MCF 10A (cell line): ENCODE results near the gene LIN28B. TPM values are rescaled to one million over a fixed set of nuclear protein-coding genes. Genes with fewer than 3 reads are reported as not detected.

ENCODE experiments used
- BruUV-seq: library from RNA; stranded (reverse); fragments of 400-500 nt; replicated peaks from 2 replicates; lab custom pipeline; 2021; lab: Mats Ljungman, UMichigan
- CTCF ChIA-PET: fragments of 300-600 bp; sonication (Branson Sonifier 250); formaldehyde crosslinking; extraction: SDS; loops from one replicate; lab custom pipeline; 2021; ENCODE audit warnings: antibody characterized with exemption, inconsistent platforms; lab: Yijun Ruan, JAX
- POLR2A ChIA-PET: fragments of 300-600, 350-650 bp; sonication (Branson Sonifier 250); formaldehyde crosslinking; extraction: SDS; loops from one replicate; lab custom pipeline; 2020; ENCODE audit warnings: antibody characterized with exemption, inconsistent platforms; lab: Yijun Ruan, JAX
- DNase-seq: peaks from one replicate; pipeline ENCODE4 v3.0.0-alpha.2; 2018; ENCODE audit not compliant: unreplicated experiment
- H3K27ac Mint-ChIP-seq: one replicate; pipeline ENCODE4 v1.8.0; 2022; ENCODE audit warnings: mild to moderate bottlenecking, low read depth, mixed read lengths; ENCODE audit not compliant: unreplicated experiment
- H3K27me3 Mint-ChIP-seq: one replicate; pipeline ENCODE4 v1.8.0; 2022; ENCODE audit warnings: mixed read lengths; ENCODE audit not compliant: insufficient read depth, unreplicated experiment
- H3K36me3 Mint-ChIP-seq: one replicate; pipeline ENCODE4 v1.8.0; 2022; ENCODE audit warnings: mild to moderate bottlenecking, moderate library complexity, mixed read lengths; ENCODE audit not compliant: insufficient read depth, unreplicated experiment
- H3K4me1 Mint-ChIP-seq: one replicate; pipeline ENCODE4 v1.8.0; 2022; ENCODE audit warnings: mixed read lengths; ENCODE audit not compliant: insufficient read depth, unreplicated experiment
- H3K4me3 Mint-ChIP-seq: one replicate; pipeline ENCODE4 v1.8.0; 2022; ENCODE audit warnings: mild to moderate bottlenecking, moderate library complexity, mixed read lengths; ENCODE audit not compliant: unreplicated experiment
- H3K9me3 Mint-ChIP-seq: one replicate; pipeline ENCODE4 v1.8.0; 2022; ENCODE audit warnings: mixed read lengths; ENCODE audit not compliant: unreplicated experiment
- CTCF ChIP-seq: fragments of 200-600 bp; IDR thresholded peaks from one replicate; pipeline ENCODE4 v1.8.0; 2022; ENCODE audit warnings: antibody characterized with exemption, mild to moderate bottlenecking; ENCODE audit not compliant: unreplicated experiment
- intact Hi-C: fragments of 100-400 bp; cut with micrococcal nuclease; formaldehyde crosslinking; loops from 2 replicates; pipeline ENCODE4 v1.14.1; 2022
- total RNA-seq: library from RNA; stranded (reverse); gene quantifications from 2 replicates; pipeline ENCODE4 v1.2.3, GENCODE V29; 2022

Gene LIN28B
- total RNA-seq, 1 experiment from 2014 or later = not detected

GRCh38 chr6:104954190-104954797, 2.6 kb upstream of the LIN28B start:
- Mint-ChIP-seq H3K27ac (no peak overlapping the region), H3K36me3 (peaks cover 5% of the 10 kb centered on the region), H3K27me3 (peaks cover 100% of the 10 kb centered on the region), H3K4me3 (no peak overlapping the region), H3K4me1 (no peaks in the 10 kb centered on the region), H3K9me3 (no peaks in the 10 kb centered on the region)
- BruUV-seq = no TSS peak
- TF ChIP-seq CTCF = no peak
- intact Hi-C loops = no loop called here
- POLR2A ChIA-PET = no interaction called here
- CTCF ChIA-PET = interaction anchor here (0.6 kb wide), 1 partner anchor 47 kb away, joined by 3 read pairs; no protein-coding TSS in a partner anchor
- no peak for DNase-seq

GRCh38 chr6:104955491-104955890, 1.4 kb upstream of the LIN28B start:
- Mint-ChIP-seq H3K27ac (no peak overlapping the region), H3K27me3 (peaks cover 94% of the 10 kb centered on the region), H3K9me3 (no peaks in the 10 kb centered on the region), H3K36me3 (peaks cover 5% of the 10 kb centered on the region), H3K4me3 (no peak overlapping the region), H3K4me1 (no peaks in the 10 kb centered on the region)
- ChIA-PET CTCF (interaction anchor here (0.6 to 1.3 kb wide), 3 partner anchors 19 to 41 kb away, joined by 3 to 5 read pairs (median 4); no protein-coding TSS in a partner anchor), POLR2A (interaction anchor here (0.7 kb wide), 1 partner anchor 34 kb away, joined by 3 read pairs; no protein-coding TSS in a partner anchor)
- TF ChIP-seq CTCF = no peak
- no TSS peak for BruUV-seq
- DNase-seq = no peak
- intact Hi-C loops = no loop called here

DNA sequence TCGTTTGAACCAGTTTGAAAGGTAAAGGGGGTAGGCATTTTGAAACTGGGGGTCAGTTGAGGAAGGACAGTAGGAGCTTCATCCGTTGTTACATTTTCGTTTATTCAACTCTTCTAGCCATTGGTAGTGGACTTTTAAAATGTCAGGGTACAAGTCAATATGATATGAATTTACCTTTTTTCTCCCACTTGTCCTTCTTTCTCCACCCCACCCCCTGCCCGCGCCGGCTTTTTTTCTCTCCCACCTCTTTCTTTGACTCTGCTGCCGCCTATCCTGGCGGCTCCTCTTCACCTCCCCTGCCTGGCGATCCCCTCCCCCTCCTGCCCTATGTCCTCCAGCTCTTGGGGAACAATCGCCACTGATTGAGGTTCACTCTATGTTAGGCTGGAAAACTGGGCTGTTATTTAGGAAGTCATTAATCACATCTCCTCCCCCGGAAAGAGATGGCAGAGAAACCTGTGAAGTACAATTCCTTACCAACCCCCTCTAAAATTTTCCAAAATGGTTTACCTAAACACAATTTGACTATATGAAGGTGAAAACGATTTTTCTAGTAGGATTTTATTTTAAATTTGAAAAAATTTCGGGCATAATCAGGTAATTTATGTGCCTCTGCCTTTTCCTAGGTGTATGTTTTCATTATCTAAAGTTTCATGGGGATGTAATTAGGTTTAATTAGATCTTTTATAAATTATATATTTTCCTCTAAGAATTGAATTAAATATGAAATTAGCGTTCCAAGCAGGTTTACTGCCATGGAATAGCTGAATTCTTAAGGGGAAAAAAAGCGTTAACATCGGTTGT, 778 bp upstream of the LIN28B start:
- H3K36me3 Mint-ChIP-seq = peaks cover 5% of the 10 kb centered on the region
- no peak for DNase-seq
- no peak overlapping the region for H3K4me3 Mint-ChIP-seq
- intact Hi-C loops = no loop called here
- POLR2A ChIA-PET = interaction anchor here (1.0 kb wide), 1 partner anchor 9 kb away, joined by 4 read pairs; no protein-coding TSS in a partner anchor
- CTCF ChIA-PET = interaction anchor here (0.6 to 1.3 kb wide), 4 partner anchors 18 to 152 kb away, joined by 3 to 5 read pairs (median 4); no protein-coding TSS in a partner anchor
- no TSS peak for BruUV-seq
- H3K9me3 Mint-ChIP-seq = no peaks in the 10 kb centered on the region
- H3K27me3 Mint-ChIP-seq = peaks cover 88% of the 10 kb centered on the region
- H3K4me1 Mint-ChIP-seq = no peaks in the 10 kb centered on the region
- H3K27ac Mint-ChIP-seq = no peak overlapping the region
- TF ChIP-seq CTCF = no peak
